RPMI8226 (cell line): ENCODE results near the gene METTL14.

Experiments used
- DNase-seq: peaks from one replicate; pipeline ENCODE4 v3.0.0-alpha.2; 2015

The METTL14 gene

DNA sequence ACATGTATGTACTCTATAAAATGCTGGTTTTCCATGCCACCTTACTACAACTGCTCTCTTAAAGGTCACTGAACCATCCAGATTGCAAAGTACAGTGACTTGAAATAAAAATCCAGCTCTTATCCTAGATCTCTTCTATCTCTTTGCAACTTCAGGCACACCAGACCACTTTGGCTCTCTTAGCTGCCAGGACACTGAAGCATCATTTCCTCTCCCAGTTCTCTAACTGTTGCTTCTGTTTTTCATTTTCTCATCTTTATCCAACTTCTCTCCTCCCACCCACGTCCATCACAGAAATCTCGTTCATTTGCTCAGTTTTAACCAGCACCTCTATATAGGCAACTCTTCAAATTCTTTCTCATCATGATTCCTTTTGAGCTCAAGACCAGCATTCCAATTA is 74.3 kb downstream of the METTL14 start:
- DNase-seq = no peak

- DNase-seq = peak; percentile 57
Measured at GRCh38 chr4:118760092-118760491, 74.9 kb downstream of the METTL14 start.

DNA sequence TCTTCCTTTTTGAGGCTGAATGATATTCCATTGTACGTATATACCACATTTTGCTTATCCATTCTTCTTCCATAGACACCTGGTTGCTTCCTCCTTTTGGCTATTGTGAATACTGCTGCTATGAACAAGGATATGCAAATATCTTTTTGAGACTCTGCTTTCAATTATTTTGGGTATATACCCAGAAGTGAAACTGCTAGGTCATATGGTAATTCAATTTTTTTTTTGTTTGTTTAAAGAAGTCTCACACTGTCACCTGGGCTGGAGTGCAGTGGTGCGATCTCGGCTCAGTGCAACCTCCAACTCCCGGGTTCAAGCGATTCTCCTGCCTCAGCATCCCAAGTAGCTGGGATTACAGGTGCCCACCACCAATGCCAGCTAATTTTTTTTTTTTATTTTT is 75.3 kb downstream of the METTL14 start:
- peak; percentile 59 for DNase-seq

- DNase-seq = no peak
Measured at GRCh38 chr4:118761397-118762016, 76.3 kb downstream of the METTL14 start.

- no peak for DNase-seq
Measured at GRCh38 chr4:118762155-118762554, 77.0 kb downstream of the METTL14 start.

GRCh38 chr4:118762730-118763477 is 77.7 kb downstream of the METTL14 start:
- DNase-seq = no peak
